HG02943 (cell line): ENCODE data around the gene MRC2.
"Not testable (repeated sequence)": the region's sequence is repeated elsewhere in the genome, so short reads cannot be mapped to it uniquely, and the experiment has no call there.

Source experiments
- ATAC-seq: cut with Tn5 transposase; IDR thresholded peaks from one replicate; pipeline ENCODE4 v1.9.1; 2021; ENCODE audit warnings: mild to moderate bottlenecking, low read depth, moderate library complexity; ENCODE audit not compliant: unreplicated experiment

The MRC2 gene

DNA sequence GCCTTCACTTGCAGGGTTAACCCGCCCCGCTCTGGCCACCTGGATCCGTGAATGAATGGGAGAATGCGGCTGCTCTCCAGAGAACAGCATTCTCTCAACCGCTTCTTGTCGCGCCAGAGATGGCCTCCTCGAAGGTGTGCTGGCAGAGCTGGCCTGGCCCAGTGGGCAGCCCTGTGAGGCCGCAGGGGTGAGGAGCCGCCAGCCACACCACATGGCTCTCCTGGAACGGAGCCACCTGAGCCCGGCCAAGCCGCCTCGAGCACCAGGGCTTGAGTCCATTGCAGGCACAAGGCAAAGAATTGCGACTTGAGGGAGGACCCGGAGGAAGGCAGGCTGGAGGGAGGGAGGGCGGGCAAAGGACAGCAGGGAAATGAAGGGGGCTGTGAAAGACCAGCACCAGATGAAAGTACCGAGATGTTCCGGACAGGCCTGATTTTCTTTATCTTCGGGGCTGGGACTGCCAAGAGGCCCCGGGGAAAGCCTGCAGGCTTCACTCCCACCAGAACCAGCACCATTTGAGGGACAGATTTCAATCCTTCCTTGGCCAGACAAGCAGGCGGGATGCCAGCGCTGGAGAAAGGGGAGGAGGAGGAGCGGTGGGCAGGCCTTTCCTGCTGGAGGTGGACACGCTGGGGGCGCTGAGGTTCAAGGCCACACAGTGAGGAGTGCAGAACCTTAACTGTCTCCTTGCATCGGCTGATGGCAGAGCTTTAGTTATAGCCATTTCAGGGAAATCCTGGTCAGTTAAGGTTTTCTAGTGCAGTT is 69.4 kb downstream of the MRC2 start:
- no peak for ATAC-seq

GRCh38 chr17:62698459-62698858 is 71.0 kb downstream of the MRC2 start:
- ATAC-seq: not testable (repeated sequence)

DNA sequence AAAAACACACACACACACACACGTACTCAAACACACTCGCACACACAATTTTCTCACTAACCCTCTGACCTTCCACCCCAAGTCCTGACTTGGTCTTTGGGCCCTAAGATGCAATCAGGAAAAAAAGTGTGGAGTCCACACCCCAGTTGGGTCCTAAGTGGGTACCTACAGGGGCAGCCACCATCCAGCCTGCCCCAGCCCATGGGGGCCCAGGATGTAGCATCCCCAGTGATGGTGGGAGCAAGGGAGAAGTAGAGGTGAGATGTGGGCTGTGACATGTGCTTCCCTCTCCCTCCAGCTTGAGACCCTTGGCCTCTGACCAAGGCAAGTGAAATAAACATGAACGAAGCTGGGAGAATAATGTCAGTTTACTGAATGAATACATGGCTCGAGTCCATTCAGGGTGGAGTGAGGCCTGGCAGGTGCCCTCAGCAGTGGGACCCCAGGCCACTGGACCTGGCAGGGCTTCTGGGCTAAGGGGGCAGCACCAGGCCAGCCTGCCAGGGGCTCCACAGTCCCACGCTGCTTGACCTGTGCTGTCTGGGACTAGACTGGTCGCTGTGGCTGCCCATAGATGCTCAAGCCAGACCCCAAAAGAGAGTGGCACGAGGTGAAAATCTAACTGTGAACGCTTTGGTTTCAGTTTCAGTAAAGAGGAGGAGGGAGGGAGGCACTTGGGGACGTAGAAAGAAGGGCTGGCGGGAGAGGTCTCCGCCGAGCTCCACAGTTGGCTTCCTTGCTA is 73.7 kb downstream of the MRC2 start:
- ATAC-seq: no peak

DNA sequence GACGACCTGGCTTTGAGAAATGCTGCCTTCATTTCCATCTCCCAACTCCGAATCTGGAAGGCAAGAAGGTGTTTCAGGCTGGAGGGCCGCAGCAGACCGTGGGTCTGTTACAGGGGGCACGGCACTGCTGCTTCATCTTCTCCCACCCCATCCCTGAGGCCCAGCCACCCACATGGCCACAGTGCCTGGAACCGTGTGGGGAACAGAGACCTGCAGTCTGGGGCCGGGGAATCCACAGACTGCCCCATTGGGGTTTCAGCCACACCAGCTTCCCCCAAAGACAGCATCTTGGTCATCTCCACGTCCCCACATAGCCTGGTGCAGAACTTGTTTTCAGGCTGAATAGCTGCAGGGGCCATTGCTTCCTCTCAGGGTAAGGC is 74.2 kb downstream of the MRC2 start:
- ATAC-seq: no peak

DNA sequence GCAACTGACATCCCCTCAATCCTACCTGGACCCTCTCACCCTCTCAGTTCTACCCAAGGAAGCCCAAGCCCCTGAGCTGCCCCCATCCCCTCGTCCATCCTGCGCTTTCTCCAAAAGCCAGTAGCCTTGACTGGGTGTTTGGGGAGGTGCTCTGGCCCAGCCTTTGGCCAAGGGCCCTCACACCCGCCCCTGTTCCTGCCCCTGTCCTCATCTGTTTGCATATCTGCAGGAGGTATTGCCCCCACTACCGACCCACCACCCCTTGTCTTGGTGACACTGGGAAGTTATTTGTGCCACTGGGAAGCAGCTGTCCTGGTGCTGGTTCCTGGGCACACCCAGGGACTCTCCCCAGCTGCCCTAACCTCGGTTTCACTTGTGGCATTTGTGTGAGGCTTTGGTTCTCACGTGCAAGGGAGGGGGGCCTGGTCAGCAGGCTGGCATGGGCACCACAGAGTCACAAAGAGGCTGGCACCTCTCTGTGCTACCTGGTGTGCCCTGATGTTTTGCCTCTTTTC is 75.3 kb downstream of the MRC2 start:
- ATAC-seq: no peak

DNA sequence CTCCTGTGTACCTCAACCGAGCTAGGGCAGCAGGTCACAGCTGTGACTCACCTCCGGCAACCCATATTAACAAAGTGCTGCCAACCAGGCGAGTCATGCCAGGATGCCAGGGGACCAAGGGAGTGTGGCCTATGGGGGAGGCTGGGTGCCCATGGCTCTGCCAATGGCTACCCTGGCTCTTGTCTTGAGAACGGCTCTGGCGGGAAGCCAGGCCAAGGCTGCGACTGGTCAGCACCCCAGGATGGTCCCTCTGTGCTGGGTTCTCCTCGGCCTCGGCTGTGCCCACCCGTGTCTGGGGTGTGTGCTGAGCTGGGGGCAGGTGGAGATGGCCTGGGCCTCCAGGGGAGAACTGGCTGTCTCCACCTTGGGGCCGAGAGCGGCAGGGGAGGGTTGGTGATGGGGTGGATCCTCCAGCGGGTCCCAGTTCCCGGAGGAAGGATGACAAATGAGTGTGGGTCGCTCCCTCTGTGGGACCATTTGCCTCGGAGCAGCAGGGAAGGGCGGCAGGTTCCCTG is 75.8 kb downstream of the MRC2 start:
- no peak for ATAC-seq

- ATAC-seq: peak; percentile 74
Observed at GRCh38 chr17:62703776-62704380, 76.4 kb downstream of the MRC2 start.

GRCh38 chr17:62704381-62704971 is 77.0 kb downstream of the MRC2 start:
- ATAC-seq: no peak

- ATAC-seq: no peak
Observed at GRCh38 chr17:62705156-62705777, 77.8 kb downstream of the MRC2 start.

DNA sequence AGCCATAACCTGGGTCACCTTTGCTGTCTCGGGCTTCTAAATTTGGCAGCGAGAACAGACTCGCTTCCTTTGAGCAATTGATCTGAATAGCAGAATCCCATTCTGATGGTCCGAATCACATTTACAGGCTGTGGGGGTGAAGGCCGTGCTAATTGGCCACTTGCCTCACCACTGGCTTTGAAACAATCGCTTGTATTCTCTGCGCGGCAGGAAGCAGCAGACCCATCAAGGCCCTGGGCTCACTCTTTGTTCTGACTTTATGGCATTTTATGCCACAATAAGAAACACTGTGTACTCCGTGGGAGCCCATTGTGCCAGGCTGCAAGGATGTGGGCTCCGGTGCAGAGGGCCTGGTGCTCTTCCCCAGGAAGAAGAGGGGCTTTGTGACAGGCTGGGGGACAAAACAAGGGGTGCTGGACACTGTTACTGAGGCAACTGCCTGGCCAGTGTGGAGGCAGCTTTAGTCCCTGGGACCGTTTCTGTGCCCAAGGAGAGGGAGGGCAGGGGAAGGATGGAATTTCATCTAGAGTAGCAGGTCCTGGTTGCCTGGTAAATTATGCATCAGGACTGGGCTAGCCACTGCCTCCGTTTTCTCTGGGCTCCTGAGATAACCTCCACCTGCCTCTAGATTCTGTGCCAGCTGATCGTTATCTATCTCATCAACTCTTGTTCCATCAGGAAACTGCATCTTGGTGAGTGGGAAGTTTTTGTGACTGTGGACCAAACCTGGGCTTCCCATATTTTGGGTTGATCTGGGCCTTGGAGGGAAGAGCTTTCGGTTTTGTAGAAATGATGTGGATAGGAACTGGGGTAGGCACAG is 78.5 kb downstream of the MRC2 start:
- ATAC-seq: no peak

- ATAC-seq: no peak
Observed at GRCh38 chr17:62706598-62707424, 79.3 kb downstream of the MRC2 start.

DNA sequence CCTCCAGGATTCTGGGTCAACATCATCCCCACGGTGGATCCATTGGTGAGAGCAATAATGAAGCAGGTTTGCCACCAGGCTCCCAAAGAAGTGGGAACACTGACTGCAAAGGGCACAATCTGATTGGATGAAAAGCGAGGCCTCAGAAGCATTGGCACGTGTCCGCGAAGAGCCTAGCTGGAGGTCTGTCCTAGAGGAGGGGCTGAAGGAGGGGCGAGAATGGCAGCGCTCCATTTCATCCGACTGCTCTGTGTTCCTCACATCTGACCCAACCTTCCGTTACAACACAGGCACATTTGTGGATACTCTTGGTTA is 79.9 kb downstream of the MRC2 start:
- ATAC-seq: no peak

DNA sequence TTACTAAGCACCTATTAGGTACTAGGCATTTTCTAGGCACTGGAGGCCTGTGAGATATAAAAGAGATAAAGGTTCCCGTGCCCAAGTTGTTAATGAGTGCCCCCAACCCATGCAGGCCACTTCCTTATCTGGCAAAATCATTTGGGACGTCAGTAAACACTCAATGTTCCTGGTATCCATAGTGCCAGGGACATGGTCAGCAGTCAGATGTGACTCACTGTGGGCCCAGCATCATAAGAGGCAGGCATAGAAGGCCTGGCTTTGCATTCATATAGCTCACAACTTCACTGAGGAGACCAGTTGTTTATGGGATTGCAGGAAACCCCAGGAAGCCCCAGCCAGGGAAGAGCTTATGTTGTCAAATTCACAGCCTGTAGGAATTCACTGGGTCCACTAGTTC is 81.1 kb downstream of the MRC2 start:
- ATAC-seq: no peak

GRCh38 chr17:62712171-62712581 is 84.7 kb downstream of the MRC2 start:
- ATAC-seq: no peak

- no peak for ATAC-seq
Observed at GRCh38 chr17:62713086-62713881, 85.8 kb downstream of the MRC2 start.

DNA sequence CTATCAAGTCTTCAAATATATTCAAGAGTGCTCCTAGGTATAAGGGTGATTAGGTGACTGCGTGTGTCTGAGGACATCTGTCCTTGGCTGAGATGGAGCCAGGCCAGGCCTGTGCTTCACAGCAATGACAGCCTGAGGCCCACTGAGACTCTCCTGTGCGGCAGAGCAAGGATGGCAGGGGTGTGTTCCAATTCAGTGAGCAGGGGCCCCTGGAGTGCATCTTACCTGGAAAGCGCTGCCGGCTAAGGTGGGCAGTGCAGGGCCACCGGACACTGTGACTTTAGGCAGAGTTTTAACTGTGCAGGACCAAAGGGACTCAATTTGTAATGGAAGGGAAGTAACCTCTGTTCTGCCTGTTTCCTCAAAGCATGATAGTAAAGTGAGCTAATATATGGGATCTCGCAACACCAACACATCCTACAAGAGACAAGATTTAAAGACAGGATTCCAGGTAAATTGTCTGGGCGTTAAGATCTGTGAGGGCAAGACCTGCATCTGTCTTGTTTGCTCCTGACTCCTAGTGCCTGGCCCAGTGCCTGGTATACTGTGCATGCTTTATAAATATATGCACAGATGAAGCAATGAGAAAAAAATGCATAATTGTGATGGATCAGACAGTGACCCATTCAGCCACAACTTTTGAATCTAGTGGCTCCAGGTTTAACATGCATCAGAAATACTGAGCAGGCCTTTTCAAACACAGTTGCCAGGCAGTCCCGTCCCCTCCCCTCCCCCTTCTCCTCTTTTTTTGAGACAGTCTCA is 86.7 kb downstream of the MRC2 start:
- ATAC-seq: no peak

- ATAC-seq: no peak
Observed at GRCh38 chr17:62715882-62716390, 88.5 kb downstream of the MRC2 start.
